Fibroblast of pulmonary artery (primary cell): Measurements from ENCODE around the gene RUNDC3A.

Experiments used
- DNase-seq: peaks from one replicate; pipeline ENCODE4 v3.0.0-alpha.2; 2010; ENCODE audit warnings: low read depth
- H3K4me3 ChIP-seq: replicated peaks from 2 replicates; pipeline ENCODE4 v1.5.1; 2011; ENCODE audit warnings: low read depth, mild to moderate bottlenecking, control low read depth, low read length, moderate library complexity
- CTCF ChIP-seq: IDR thresholded peaks from 2 replicates; pipeline ENCODE4 v1.5.1; 2011; ENCODE audit warnings: mild to moderate bottlenecking, control low read depth, low read length, inconsistent platforms; ENCODE audit errors: missing control alignments

The RUNDC3A gene

GRCh38 chr17:44308320-44308818, at the start of gene RUNDC3A:
TSS of gene RUNDC3A (plus strand) at chr17:44308601. CDS start at chr17:44308833, 232 bp downstream.
- H3K4me3 ChIP-seq: peak within 1 kb of the TSS; percentile 51
- DNase-seq: peak; percentile 77
- no peak for TF ChIP-seq CTCF

GRCh38 chr17:44258811-44259351, 49.5 kb upstream of the RUNDC3A start:
- TF ChIP-seq CTCF: no peak
- no peak overlapping the region for H3K4me3 ChIP-seq
- DNase-seq: no peak

- H3K4me3 ChIP-seq: no peak overlapping the region
- TF ChIP-seq CTCF: no peak
- no peak for DNase-seq
Measured at GRCh38 chr17:44260296-44260695, 48.1 kb upstream of the RUNDC3A start.

- H3K4me3 ChIP-seq: no peak overlapping the region
- TF ChIP-seq CTCF: no peak
- no peak for DNase-seq
Measured at GRCh38 chr17:44262654-44263225, 45.7 kb upstream of the RUNDC3A start.

- TF ChIP-seq CTCF: no peak
- H3K4me3 ChIP-seq: no peak overlapping the region
Measured at GRCh38 chr17:44263345-44263902, 45.0 kb upstream of the RUNDC3A start.

GRCh38 chr17:44266402-44267164, 41.8 kb upstream of the RUNDC3A start:
- peak; percentile 7 for DNase-seq
- TF ChIP-seq CTCF: no peak
- H3K4me3 ChIP-seq: no peak overlapping the region

More at GRCh38 chr17:44263345-44263902, 45.0 kb upstream of the RUNDC3A start:
- DNase-seq: no peak
